Lower leg skin (tissue), 4 donors: ENCODE results near the gene PLEKHG4. TPM values are rescaled to one million over a fixed set of nuclear protein-coding genes. Genes with fewer than 3 reads are reported as not detected.

Experiments
- DNase-seq, 2 donors: peaks; one replicate each; pipeline ENCODE4 v3.0.0-alpha.2; 2019; ENCODE audit warnings: low spot score in 2 of 2
- H3K4me3 ChIP-seq: fragments of 200-600 bp; sonication (generic); 2 replicates; pipeline ENCODE4 v1.5.1; 2017; ENCODE audit warnings: mild to moderate bottlenecking, low read depth; ENCODE audit not compliant: poor library complexity, severe bottlenecking
- CTCF ChIP-seq, 3 donors: fragments of 450-650 bp; IDR thresholded peaks; one replicate each; pipeline ENCODE4 v1.5.1; 2016; ENCODE audit warnings: antibody characterized with exemption in 3 of 3, mild to moderate bottlenecking in 3 of 3, moderate library complexity in 2 of 3
- POLR2A ChIP-seq, 2 donors: fragments of 450-650 bp; IDR thresholded peaks; one replicate each; pipeline ENCODE4 v1.6.1; 2016 to 2017; ENCODE audit warnings: antibody characterized with exemption in 2 of 2, mild to moderate bottlenecking in 1 of 2, moderate library complexity in 1 of 2
- WGBS, 2 donors: methylation state at CpG; one replicate each; pipeline ENCODE4 v1.1.5; 2018; 5-methylcytosine and 5-hydroxymethylcytosine counted together
- intact Hi-C: fragments of 100-400 bp; cut with DNase I; formaldehyde crosslinking; loops from one replicate; pipeline ENCODE4 v1.15.0; 2023; ENCODE audit warnings: low total_unique reads
- total RNA-seq, 4 donors: library from RNA; depleted of rRNA; stranded (reverse); fragments of >200 nt; gene quantifications; one replicate each; pipeline ENCODE4 v1.1.0, GENCODE V29; 2016

PLEKHG4 gene
- total RNA-seq, 4 donors from 2014 or later: 16.6 to 28.0 (median 21.2) TPM

- intact Hi-C loops: no loop called here
- 89 to 94% methylated on average over 14 of the region's 14 CpGs for WGBS, 2 donors
- no peak overlapping the region for H3K4me3 ChIP-seq
- DNase-seq: no peak
- TF ChIP-seq CTCF (IDR thresholded peaks at IDR 0.05) (no peak), POLR2A (IDR thresholded peaks at IDR 0.05) (no peak)
Observed at GRCh38 chr16:67281536-67282446, 2.5 kb downstream of the PLEKHG4 start.

GRCh38 chr16:67282447-67282805 lies 3.1 kb downstream of the PLEKHG4 start:
- TF ChIP-seq POLR2A (IDR thresholded peaks at IDR 0.05) (no peak), CTCF (IDR thresholded peaks at IDR 0.05) (no peak)
- no peak overlapping the region for H3K4me3 ChIP-seq
- intact Hi-C loops: no loop called here
- no peak for DNase-seq
- WGBS, 2 donors: 90 to 97% methylated on average over 9 to 10 of the region's 10 CpGs

- intact Hi-C loops: no loop called here
- WGBS, 2 donors: 89% methylated on average over 7 of the region's 7 CpGs
- DNase-seq: no peak
- no peak overlapping the region for H3K4me3 ChIP-seq
- TF ChIP-seq CTCF (IDR thresholded peaks at IDR 0.05): no peak
- no peak for TF ChIP-seq POLR2A (IDR thresholded peaks at IDR 0.05)
Observed at GRCh38 chr16:67283039-67283825, 3.9 kb downstream of the PLEKHG4 start.

- no peak overlapping the region for H3K4me3 ChIP-seq
- TF ChIP-seq POLR2A (IDR thresholded peaks at IDR 0.05) (no peak), CTCF (IDR thresholded peaks at IDR 0.05) (peak in 1 of 3 donors; percentile 16)
- intact Hi-C loops: no loop called here
- WGBS, 2 donors: 90 to 92% methylated on average over 21 of the region's 21 CpGs
- no peak for DNase-seq
Observed at GRCh38 chr16:67283826-67284555, 4.7 kb downstream of the PLEKHG4 start.

- TF ChIP-seq CTCF (IDR thresholded peaks at IDR 0.05) (no peak), POLR2A (IDR thresholded peaks at IDR 0.05) (no peak)
- WGBS, 2 donors: 75 to 88% methylated on average over 20 to 24 of the region's 34 CpGs
- no peak overlapping the region for H3K4me3 ChIP-seq
- intact Hi-C loops: no loop called here
- no peak for DNase-seq
Observed at GRCh38 chr16:67284699-67285646, 5.6 kb downstream of the PLEKHG4 start.
